K562 (cell line): ENCODE results near the gene SCUBE1. TPM values are rescaled to one million over a fixed set of nuclear protein-coding genes. Genes with fewer than 3 reads are reported as not detected.

ENCODE experiments used
- ATAC-seq: fragments of 200-7000 bp; cut with Tn5 transposase; 3 replicates; pipeline ENCODE4 v1.9.1; 2020; ENCODE audit warnings: moderate library complexity
- BruUV-seq: library from RNA; stranded (reverse); fragments of 400-500 nt; replicated peaks from 2 replicates; lab custom pipeline; 2021; lab: Mats Ljungman, UMichigan
- CTCF ChIA-PET: fragments of 300-600 bp; formaldehyde crosslinking; extraction: SDS; loops from one replicate; lab custom pipeline; 2021; ENCODE audit warnings: low intra/inter-chr PET ratio; lab: Yijun Ruan, JAX
- POLR2A ChIA-PET: fragments of 300-600, 350-650 bp; sonication (Branson Sonifier 250); formaldehyde crosslinking; extraction: SDS; loops from one replicate; lab custom pipeline; 2021; ENCODE audit warnings: antibody characterized with exemption, inconsistent platforms; lab: Yijun Ruan, JAX
- DNase-seq, 4 experiments: peaks; one replicate each; pipeline versions ENCODE4 v3.0.0 to v3.0.0-alpha.2; 2011 to 2018; ENCODE audit warnings: low spot score in 3 of 4, mixed read lengths in 3 of 4; ENCODE audit errors: extremely low read depth in 1 of 4
- FAIRE-seq: peaks from 2 replicates; lab custom pipeline; 2011; peaks lifted over from hg19 to GRCh38; lab: Jason Lieb, UNC
- H2AFZ ChIP-seq: 2 replicates; pipeline ENCODE4 v1.6.0; 2011; ENCODE audit warnings: low read depth, low read length, control low read depth, inconsistent platforms
- H3K27ac ChIP-seq: fragments of 200-600 bp; 3 replicates; pipeline ENCODE4 v1.8.0; 2011; ENCODE audit warnings: low read depth, mild to moderate bottlenecking, control low read depth, inconsistent platforms, low read length, moderate library complexity, mixed read lengths; ENCODE audit errors: extremely low read depth
- H3K27me3 ChIP-seq, 2 experiments: fragments of 300-600 bp in 1 of 2; 2 replicates in 1 of 2; 3 replicates in 1 of 2; pipeline versions ENCODE4 v1.6.0 to v1.8.0; 2011; ENCODE audit warnings: inconsistent platforms in 2 of 2, low read length in 2 of 2, mild to moderate bottlenecking in 1 of 2, mixed read lengths in 1 of 2, moderate library complexity in 1 of 2; ENCODE audit not compliant: control insufficient read depth in 2 of 2, insufficient read depth in 2 of 2
- H3K36me3 ChIP-seq: fragments of 300-600 bp; 3 replicates; pipeline ENCODE4 v1.8.0; 2011; ENCODE audit warnings: mild to moderate bottlenecking, low read length, inconsistent platforms; ENCODE audit not compliant: control insufficient read depth, insufficient read depth
- H3K4me1 ChIP-seq, 2 experiments: fragments of 200-600 bp in 1 of 2; replicated peaks in 1 of 2; 2 replicates in 1 of 2; 3 replicates in 1 of 2; pipeline versions ENCODE4 v1.5.1 to v1.8.0; 2011; ENCODE audit warnings: inconsistent platforms in 2 of 2, low read length in 2 of 2, mild to moderate bottlenecking in 1 of 2, mixed read lengths in 1 of 2, moderate library complexity in 1 of 2; ENCODE audit not compliant: control insufficient read depth in 2 of 2, insufficient read depth in 2 of 2
- H3K4me2 ChIP-seq: 2 replicates; pipeline ENCODE4 v1.6.1; 2011; ENCODE audit warnings: low read length, control low read depth, inconsistent platforms, mixed read lengths; ENCODE audit not compliant: insufficient read depth
- H3K4me3 ChIP-seq: fragments of 200-600 bp; sonication (generic), shearing (Covaris generic); 2 replicates; pipeline ENCODE4 v1.5.1; 2016; ENCODE audit warnings: control low read depth, inconsistent platforms
- H3K79me2 ChIP-seq: fragments of 200-600 bp; 3 replicates; pipeline ENCODE4 v1.8.0; 2011; ENCODE audit warnings: low read length, inconsistent platforms; ENCODE audit not compliant: control insufficient read depth, insufficient read depth
- H3K9ac ChIP-seq, 2 experiments: 2 replicates each; pipeline versions ENCODE4 v1.6.0 to v1.6.1; 2011; ENCODE audit warnings: low read depth in 2 of 2, low read length in 2 of 2, control low read depth in 1 of 2, inconsistent platforms in 1 of 2, mild to moderate bottlenecking in 1 of 2, mixed read lengths in 1 of 2; ENCODE audit not compliant: insufficient read depth in 1 of 2
- H3K9me1 ChIP-seq: one replicate; pipeline ENCODE4 v1.6.0; 2011; ENCODE audit warnings: inconsistent platforms, mild to moderate bottlenecking, low read length, moderate library complexity; ENCODE audit not compliant: control insufficient read depth, insufficient read depth
- H3K9me3 ChIP-seq: replicated peaks from 2 replicates; pipeline ENCODE4 v1.5.1; 2011; ENCODE audit warnings: low read depth, low read length, inconsistent platforms; ENCODE audit not compliant: control insufficient read depth, insufficient read depth
- H4K20me1 ChIP-seq: replicated peaks from 2 replicates; pipeline ENCODE4 v1.6.1; 2011; ENCODE audit warnings: low read length, inconsistent platforms, mixed read lengths; ENCODE audit not compliant: control insufficient read depth, insufficient read depth
- BRF1 ChIP-seq: IDR thresholded peaks from 3 replicates; pipeline ENCODE4 v1.6.1; 2011; ENCODE audit warnings: borderline replicate concordance, mild to moderate bottlenecking; ENCODE audit not compliant: insufficient read length; ENCODE audit errors: extremely low read depth
- CXXC5 ChIP-seq: fragments of 250-450 bp; sonication (Bioruptor Pico); IDR thresholded peaks from 2 replicates; pipeline ENCODE4 v1.8.0; 2022; ENCODE audit warnings: inconsistent platforms, mild to moderate bottlenecking, moderate library complexity
- FOXM1 ChIP-seq, 2 experiments: fragments of 450-650 bp in 1 of 2; sonication (generic) in 1 of 2; formaldehyde crosslinking in 1 of 2; IDR thresholded peaks; 2 replicates each; pipeline versions ENCODE4 v1.6.1 to v1.9.0; 2017 to 2022; ENCODE audit warnings: low read depth in 2 of 2, mild to moderate bottlenecking in 2 of 2, missing genetic modification reagents in 1 of 2, moderate library complexity in 1 of 2
- FOXP1 ChIP-seq: sonication (generic); formaldehyde crosslinking; IDR thresholded peaks from 2 replicates; pipeline ENCODE4 v1.8.0; 2022; ENCODE audit warnings: mild to moderate bottlenecking, missing genetic modification reagents
- NFE2L1 ChIP-seq: fragments of 450-650 bp; IDR thresholded peaks from 2 replicates; pipeline ENCODE4 v1.6.1; 2016; ENCODE audit warnings: missing genetic modification characterization, low read depth, mild to moderate bottlenecking, missing compliant biosample characterization, moderate library complexity, borderline replicate concordance
- ZKSCAN3 ChIP-seq: fragments of 250-450 bp; sonication (Bioruptor Pico); IDR thresholded peaks from 2 replicates; pipeline ENCODE4 v1.4.0; 2020
- ZNF785 ChIP-seq: fragments of 250-450 bp; sonication (Bioruptor Pico); IDR thresholded peaks from 2 replicates; pipeline ENCODE4 v1.4.0; 2020; ENCODE audit warnings: mild to moderate bottlenecking
- WGBS: fragments of 100-300 bp; shearing (Covaris generic); methylation state at CpG from one replicate; pipeline ENCODE4 v1.1.6; 2016; ENCODE audit warnings: low coverage, mixed read lengths; ENCODE audit not compliant: insufficient coverage; ENCODE audit errors: missing lambda C conversion rate; 5-methylcytosine and 5-hydroxymethylcytosine counted together
- in situ Hi-C: fragments of 300-500 bp; cut with MboI; formaldehyde crosslinking; loops from 4 replicates; pipeline ENCODE4 v1.15.0; 2018; ENCODE audit warnings: inconsistent platforms, mixed read lengths
- intact Hi-C: fragments of 100-400 bp; cut with micrococcal nuclease; formaldehyde crosslinking; loops from 2 replicates; pipeline ENCODE4 v1.14.2; 2022
- polyA plus RNA-seq, 8 experiments: library from polyadenylated mRNA; depleted of rRNA in 4 of 8; stranded (reverse) in 5 of 8; unstranded in 3 of 8; fragments of >200 nt; fragmentation: Nextera tagmentation in 2 of 8; fragmentation: Illumina TruSeq in 1 of 8; extraction: Ambion mirVana in 2 of 8; extraction: Trizol in 1 of 8; gene quantifications; 2 replicates each; pipeline versions ENCODE4 v1.2.1 to v1.2.3, GENCODE V29; 2011 to 2014; ENCODE audit warnings: inconsistent platforms in 1 of 8, missing spikeins in 1 of 8
- total RNA-seq, 7 experiments: library from RNA; depleted of rRNA in 6 of 7; stranded (reverse); fragments of >200 nt in 6 of 7; fragmentation: Illumina TruSeq in 2 of 7; extraction: Trizol in 2 of 7; gene quantifications; 2 replicates each; pipeline versions ENCODE4 v1.2.1 to v1.2.3, GENCODE V29; 2011 to 2021; ENCODE audit warnings: low replicate concordance in 1 of 7
- TF ChIP-seq, protein P1 (sequence below): sonication (generic); formaldehyde crosslinking; IDR thresholded peaks from 2 replicates; pipeline ENCODE4 v1.8.0; 2023; ENCODE audit warnings: mild to moderate bottlenecking, missing genetic modification reagents
- TF ChIP-seq, protein P2 (sequence below): sonication (generic); formaldehyde crosslinking; IDR thresholded peaks from 2 replicates; pipeline ENCODE4 v1.8.0; 2022; ENCODE audit warnings: missing genetic modification reagents, mild to moderate bottlenecking, moderate library complexity, borderline replicate concordance
- TF ChIP-seq, protein P3 (sequence below): fragments of 250-450 bp; sonication (Bioruptor Pico); IDR thresholded peaks from 2 replicates; pipeline ENCODE4 v1.4.0; 2020; ENCODE audit warnings: mild to moderate bottlenecking, moderate library complexity, borderline replicate concordance
- TF ChIP-seq, protein P4 (sequence below): sonication (generic); formaldehyde crosslinking; IDR thresholded peaks from 2 replicates; pipeline ENCODE4 v1.8.1; 2023; ENCODE audit warnings: mild to moderate bottlenecking, missing genetic modification reagents

SCUBE1 gene
- total and polyA plus RNA-seq, 9 of the 15 experiments (the other 6 are each of a cell fraction or from before 2014, with no cell fraction given): 0.03 to 0.47 (median 0.29) TPM; not detected in 6

DNA sequence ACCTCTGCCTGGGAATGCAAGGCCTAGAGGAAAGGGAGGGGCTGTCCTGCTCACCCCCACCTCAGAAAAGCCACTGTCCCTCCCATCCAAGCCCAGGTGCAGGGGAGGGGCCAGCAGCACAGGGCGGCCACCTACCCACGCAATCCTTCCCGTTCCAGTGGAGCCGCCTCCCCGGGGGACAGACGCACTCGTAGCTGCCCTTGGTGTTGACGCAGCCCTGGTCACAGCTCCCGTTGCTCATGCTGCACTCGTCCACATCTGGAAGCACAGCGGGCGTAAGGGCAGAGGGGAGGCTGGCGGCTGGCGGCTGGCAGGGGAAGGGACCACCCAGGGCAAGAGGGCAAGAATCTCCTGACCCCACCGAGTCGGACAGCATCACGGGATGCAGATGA, 115.9 kb downstream of the SCUBE1 start:
- no peaks in the 10 kb centered on the region for H3K36me3 ChIP-seq
- peaks cover 4% of the 10 kb centered on the region; the same call in 1 of the 2 replicates for H4K20me1 ChIP-seq
- H3K9me3 ChIP-seq: no peaks in the 10 kb centered on the region
- in situ Hi-C loops (no loop called here), intact Hi-C loops (loop anchor here (5.0 kb wide), 1 partner anchor 40 kb away; the partner anchor contains the start of gene TTLL12)
- CTCF ChIA-PET: no interaction called here
- H3K9me1 ChIP-seq: no peaks in the 10 kb centered on the region
- no TSS peak for BruUV-seq
- peaks cover 0 to 46% of the 10 kb centered on the region in 2 experiments; a peak in 3 of 5 replicates for H3K4me1 ChIP-seq
- no peak overlapping the region for H3K4me2 ChIP-seq
- 29% methylated on average over 11 of the region's 17 CpGs for WGBS
- FAIRE-seq: no peak
- no peak for ATAC-seq
- POLR2A ChIA-PET: no interaction called here
- H3K9ac ChIP-seq: no peak overlapping the region
- no peak overlapping the region for H3K4me3 ChIP-seq
- peaks cover 0 to 9% of the 10 kb centered on the region in 2 experiments; a peak in 2 of 5 replicates for H3K27me3 ChIP-seq
- DNase-seq: peak in 3 of 4 experiments; percentile 17 to 59 (median 57)
- H3K27ac ChIP-seq: no peak overlapping the region
- no peak overlapping the region for H2AFZ ChIP-seq
- H3K79me2 ChIP-seq: no peaks in the 10 kb centered on the region
- TF ChIP-seq NFE2L1 (tag) (no peak), BRF1 (no peak), FOXP1 (no peak), ZKSCAN3 (CRISPR knock-in tag) (no peak), ZNF785 (CRISPR knock-in tag) (no peak), CXXC5 (CRISPR knock-in tag) (no peak), FOXM1 (IDR thresholded peaks at IDR 0.05; ENCODE audit: low read depth) (no peak), FOXM1 (CRISPR knock-in tag; IDR thresholded peaks at IDR 0.05; ENCODE audit: low read depth) (no peak)
- TF ChIP-seq, protein P1, sequence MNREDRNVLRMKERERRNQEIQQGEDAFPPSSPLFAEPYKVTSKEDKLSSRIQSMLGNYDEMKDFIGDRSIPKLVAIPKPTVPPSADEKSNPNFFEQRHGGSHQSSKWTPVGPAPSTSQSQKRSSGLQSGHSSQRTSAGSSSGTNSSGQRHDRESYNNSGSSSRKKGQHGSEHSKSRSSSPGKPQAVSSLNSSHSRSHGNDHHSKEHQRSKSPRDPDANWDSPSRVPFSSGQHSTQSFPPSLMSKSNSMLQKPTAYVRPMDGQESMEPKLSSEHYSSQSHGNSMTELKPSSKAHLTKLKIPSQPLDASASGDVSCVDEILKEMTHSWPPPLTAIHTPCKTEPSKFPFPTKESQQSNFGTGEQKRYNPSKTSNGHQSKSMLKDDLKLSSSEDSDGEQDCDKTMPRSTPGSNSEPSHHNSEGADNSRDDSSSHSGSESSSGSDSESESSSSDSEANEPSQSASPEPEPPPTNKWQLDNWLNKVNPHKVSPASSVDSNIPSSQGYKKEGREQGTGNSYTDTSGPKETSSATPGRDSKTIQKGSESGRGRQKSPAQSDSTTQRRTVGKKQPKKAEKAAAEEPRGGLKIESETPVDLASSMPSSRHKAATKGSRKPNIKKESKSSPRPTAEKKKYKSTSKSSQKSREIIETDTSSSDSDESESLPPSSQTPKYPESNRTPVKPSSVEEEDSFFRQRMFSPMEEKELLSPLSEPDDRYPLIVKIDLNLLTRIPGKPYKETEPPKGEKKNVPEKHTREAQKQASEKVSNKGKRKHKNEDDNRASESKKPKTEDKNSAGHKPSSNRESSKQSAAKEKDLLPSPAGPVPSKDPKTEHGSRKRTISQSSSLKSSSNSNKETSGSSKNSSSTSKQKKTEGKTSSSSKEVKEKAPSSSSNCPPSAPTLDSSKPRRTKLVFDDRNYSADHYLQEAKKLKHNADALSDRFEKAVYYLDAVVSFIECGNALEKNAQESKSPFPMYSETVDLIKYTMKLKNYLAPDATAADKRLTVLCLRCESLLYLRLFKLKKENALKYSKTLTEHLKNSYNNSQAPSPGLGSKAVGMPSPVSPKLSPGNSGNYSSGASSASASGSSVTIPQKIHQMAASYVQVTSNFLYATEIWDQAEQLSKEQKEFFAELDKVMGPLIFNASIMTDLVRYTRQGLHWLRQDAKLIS (CRISPR knock-in tag): no peak
- TF ChIP-seq, protein P2, sequence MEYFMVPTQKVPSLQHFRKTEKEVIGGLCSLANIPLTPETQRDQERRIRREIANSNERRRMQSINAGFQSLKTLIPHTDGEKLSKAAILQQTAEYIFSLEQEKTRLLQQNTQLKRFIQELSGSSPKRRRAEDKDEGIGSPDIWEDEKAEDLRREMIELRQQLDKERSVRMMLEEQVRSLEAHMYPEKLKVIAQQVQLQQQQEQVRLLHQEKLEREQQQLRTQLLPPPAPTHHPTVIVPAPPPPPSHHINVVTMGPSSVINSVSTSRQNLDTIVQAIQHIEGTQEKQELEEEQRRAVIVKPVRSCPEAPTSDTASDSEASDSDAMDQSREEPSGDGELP (CRISPR knock-in tag): no peak
- TF ChIP-seq, protein P3, sequence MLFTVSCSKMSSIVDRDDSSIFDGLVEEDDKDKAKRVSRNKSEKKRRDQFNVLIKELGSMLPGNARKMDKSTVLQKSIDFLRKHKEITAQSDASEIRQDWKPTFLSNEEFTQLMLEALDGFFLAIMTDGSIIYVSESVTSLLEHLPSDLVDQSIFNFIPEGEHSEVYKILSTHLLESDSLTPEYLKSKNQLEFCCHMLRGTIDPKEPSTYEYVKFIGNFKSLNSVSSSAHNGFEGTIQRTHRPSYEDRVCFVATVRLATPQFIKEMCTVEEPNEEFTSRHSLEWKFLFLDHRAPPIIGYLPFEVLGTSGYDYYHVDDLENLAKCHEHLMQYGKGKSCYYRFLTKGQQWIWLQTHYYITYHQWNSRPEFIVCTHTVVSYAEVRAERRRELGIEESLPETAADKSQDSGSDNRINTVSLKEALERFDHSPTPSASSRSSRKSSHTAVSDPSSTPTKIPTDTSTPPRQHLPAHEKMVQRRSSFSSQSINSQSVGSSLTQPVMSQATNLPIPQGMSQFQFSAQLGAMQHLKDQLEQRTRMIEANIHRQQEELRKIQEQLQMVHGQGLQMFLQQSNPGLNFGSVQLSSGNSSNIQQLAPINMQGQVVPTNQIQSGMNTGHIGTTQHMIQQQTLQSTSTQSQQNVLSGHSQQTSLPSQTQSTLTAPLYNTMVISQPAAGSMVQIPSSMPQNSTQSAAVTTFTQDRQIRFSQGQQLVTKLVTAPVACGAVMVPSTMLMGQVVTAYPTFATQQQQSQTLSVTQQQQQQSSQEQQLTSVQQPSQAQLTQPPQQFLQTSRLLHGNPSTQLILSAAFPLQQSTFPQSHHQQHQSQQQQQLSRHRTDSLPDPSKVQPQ: no peak
- TF ChIP-seq, protein P4, sequence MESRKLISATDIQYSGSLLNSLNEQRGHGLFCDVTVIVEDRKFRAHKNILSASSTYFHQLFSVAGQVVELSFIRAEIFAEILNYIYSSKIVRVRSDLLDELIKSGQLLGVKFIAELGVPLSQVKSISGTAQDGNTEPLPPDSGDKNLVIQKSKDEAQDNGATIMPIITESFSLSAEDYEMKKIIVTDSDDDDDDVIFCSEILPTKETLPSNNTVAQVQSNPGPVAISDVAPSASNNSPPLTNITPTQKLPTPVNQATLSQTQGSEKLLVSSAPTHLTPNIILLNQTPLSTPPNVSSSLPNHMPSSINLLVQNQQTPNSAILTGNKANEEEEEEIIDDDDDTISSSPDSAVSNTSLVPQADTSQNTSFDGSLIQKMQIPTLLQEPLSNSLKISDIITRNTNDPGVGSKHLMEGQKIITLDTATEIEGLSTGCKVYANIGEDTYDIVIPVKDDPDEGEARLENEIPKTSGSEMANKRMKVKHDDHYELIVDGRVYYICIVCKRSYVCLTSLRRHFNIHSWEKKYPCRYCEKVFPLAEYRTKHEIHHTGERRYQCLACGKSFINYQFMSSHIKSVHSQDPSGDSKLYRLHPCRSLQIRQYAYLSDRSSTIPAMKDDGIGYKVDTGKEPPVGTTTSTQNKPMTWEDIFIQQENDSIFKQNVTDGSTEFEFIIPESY: no peak
